K562 (cell line): Measurements from ENCODE around the gene IL17REL.

Experiments
- CHCHD3 ChIP-seq: fragments of 250-450 bp; sonication (Bioruptor Pico); IDR thresholded peaks from 2 replicates; pipeline ENCODE4 v2.1.2; 2022; ENCODE audit warnings: mild to moderate bottlenecking
- FOSL1 ChIP-seq: fragments of 200-800 bp; sonication (Bioruptor generic); conservative IDR thresholded peaks from 2 replicates; pipeline ENCODE4 v1.6.1; 2016; ENCODE audit warnings: missing genetic modification characterization, missing compliant biosample characterization
- FOXJ3 ChIP-seq: sonication (generic); formaldehyde crosslinking; IDR thresholded peaks from 2 replicates; pipeline ENCODE4 v1.4.0; 2020; ENCODE audit warnings: mild to moderate bottlenecking, missing genetic modification reagents
- FOXM1 ChIP-seq, 2 experiments: fragments of 450-650 bp in 1 of 2; sonication (generic) in 1 of 2; formaldehyde crosslinking in 1 of 2; IDR thresholded peaks; 2 replicates each; pipeline versions ENCODE4 v1.6.1 to v1.9.0; 2017 to 2022; ENCODE audit warnings: low read depth in 2 of 2, mild to moderate bottlenecking in 2 of 2, missing genetic modification reagents in 1 of 2, moderate library complexity in 1 of 2
- HDAC2 ChIP-seq: fragments of 450-650 bp; IDR thresholded peaks from 2 replicates; pipeline ENCODE4 v1.6.1; 2016; ENCODE audit warnings: mild to moderate bottlenecking
- NFIC ChIP-seq: fragments of 450-650 bp; IDR thresholded peaks from 2 replicates; pipeline ENCODE4 v1.6.1; 2017; ENCODE audit warnings: mild to moderate bottlenecking, inconsistent platforms
- POU5F1 ChIP-seq: fragments of 150-350 bp; IDR thresholded peaks from 2 replicates; pipeline ENCODE4 v1.6.1; 2014; ENCODE audit warnings: borderline replicate concordance, low read length, low read depth, mild to moderate bottlenecking; ENCODE audit not compliant: partially characterized antibody
- ZBTB8A ChIP-seq: fragments of 450-650 bp; IDR thresholded peaks from 2 replicates; pipeline ENCODE4 v1.6.1; 2018; ENCODE audit warnings: mild to moderate bottlenecking, moderate library complexity; ENCODE audit not compliant: partially characterized antibody
- TF ChIP-seq, protein P1 (sequence below), 3 experiments: IDR thresholded peaks in 2 of 3; conservative IDR thresholded peaks in 1 of 3; 2 replicates each; pipeline ENCODE4 v1.5.1; 2011 to 2012; ENCODE audit warnings: low read length in 3 of 3, mild to moderate bottlenecking in 3 of 3, control low read depth in 2 of 3, improper control_type of control experiment in 1 of 3, inconsistent platforms in 1 of 3, low read depth in 1 of 3, mixed read lengths in 1 of 3, moderate library complexity in 1 of 3; ENCODE audit not compliant: insufficient read depth in 2 of 3
- TF ChIP-seq, protein P2 (sequence below): sonication (generic); formaldehyde crosslinking; IDR thresholded peaks from 2 replicates; pipeline ENCODE4 v1.8.1; 2023; ENCODE audit warnings: mild to moderate bottlenecking, missing genetic modification reagents
- TF ChIP-seq, protein P3 (sequence below): IDR thresholded peaks from 3 replicates; pipeline ENCODE4 v1.6.1; 2011; ENCODE audit warnings: borderline replicate concordance, mild to moderate bottlenecking, moderate library complexity; ENCODE audit not compliant: insufficient read length; ENCODE audit errors: extremely low read depth
- TF ChIP-seq, protein P4 (sequence below): fragments of 450-650 bp; IDR thresholded peaks from one replicate; pipeline ENCODE4 v1.6.1; 2018; ENCODE audit warnings: mild to moderate bottlenecking, moderate library complexity; ENCODE audit not compliant: partially characterized antibody

DNA sequence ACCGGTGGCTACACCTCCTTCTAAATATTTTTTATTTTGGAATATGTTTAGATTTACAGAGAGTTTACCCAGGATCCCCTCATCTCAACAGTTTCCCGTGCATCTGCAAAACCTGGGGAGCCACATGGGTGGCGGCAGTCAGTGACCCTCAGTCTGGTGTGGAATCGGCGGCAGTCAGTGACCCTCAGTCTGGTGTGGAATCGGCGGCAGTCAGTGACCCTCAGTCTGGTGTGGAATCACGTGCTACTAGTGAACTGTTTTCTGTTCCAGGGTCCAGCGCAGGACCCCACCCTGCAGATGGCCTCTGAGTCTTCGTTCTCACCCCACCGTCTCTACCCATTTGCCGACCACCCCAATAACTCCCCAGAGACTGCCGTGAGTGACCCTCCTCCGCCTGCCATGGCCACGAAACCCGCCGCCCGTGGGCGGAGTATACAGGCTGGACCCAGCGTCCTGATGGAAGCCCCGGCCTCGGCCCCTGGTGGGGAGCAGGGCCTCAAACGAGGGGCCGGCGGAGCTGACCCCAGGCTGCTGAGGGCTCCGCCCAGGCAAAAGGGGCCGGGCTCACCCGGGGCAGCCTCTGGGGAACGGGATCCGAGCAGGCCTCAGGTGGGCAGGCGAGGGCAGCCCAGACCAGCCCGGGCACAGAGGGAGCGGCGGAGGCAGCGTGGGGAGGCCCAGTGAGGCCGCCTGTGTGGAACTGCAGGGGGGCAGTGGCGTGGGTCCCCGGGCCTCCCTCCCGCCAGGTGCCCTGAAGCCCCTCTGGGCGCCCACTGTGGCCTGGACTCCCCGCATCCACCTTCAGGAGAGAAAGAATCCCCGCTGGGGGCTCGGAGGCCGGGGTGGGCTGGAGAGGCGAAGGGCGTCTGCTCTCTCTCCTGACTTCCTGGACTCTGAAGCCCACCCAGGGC lies 2.5 kb downstream of the IL17REL start:
- no peak for TF ChIP-seq HDAC2
- TF ChIP-seq FOXM1 (IDR thresholded peaks at IDR 0.05; ENCODE audit: low read depth), result no peak
- no peak for TF ChIP-seq FOXM1 (CRISPR knock-in tag; IDR thresholded peaks at IDR 0.05; ENCODE audit: low read depth)
- TF ChIP-seq FOXJ3, result no peak
- TF ChIP-seq, protein P1, sequence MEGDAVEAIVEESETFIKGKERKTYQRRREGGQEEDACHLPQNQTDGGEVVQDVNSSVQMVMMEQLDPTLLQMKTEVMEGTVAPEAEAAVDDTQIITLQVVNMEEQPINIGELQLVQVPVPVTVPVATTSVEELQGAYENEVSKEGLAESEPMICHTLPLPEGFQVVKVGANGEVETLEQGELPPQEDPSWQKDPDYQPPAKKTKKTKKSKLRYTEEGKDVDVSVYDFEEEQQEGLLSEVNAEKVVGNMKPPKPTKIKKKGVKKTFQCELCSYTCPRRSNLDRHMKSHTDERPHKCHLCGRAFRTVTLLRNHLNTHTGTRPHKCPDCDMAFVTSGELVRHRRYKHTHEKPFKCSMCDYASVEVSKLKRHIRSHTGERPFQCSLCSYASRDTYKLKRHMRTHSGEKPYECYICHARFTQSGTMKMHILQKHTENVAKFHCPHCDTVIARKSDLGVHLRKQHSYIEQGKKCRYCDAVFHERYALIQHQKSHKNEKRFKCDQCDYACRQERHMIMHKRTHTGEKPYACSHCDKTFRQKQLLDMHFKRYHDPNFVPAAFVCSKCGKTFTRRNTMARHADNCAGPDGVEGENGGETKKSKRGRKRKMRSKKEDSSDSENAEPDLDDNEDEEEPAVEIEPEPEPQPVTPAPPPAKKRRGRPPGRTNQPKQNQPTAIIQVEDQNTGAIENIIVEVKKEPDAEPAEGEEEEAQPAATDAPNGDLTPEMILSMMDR (IDR thresholded peaks at IDR 0.05 in 2 of 3, conservative IDR thresholded peaks at IDR 0.05 in 1 of 3; ENCODE audit: insufficient read depth in 2 of 3, low read depth in 1 of 3, low read length in 3 of 3), result no peak
- no peak for TF ChIP-seq FOSL1 (tag)
- no peak for TF ChIP-seq CHCHD3 (CRISPR knock-in tag)
- TF ChIP-seq, protein P2, sequence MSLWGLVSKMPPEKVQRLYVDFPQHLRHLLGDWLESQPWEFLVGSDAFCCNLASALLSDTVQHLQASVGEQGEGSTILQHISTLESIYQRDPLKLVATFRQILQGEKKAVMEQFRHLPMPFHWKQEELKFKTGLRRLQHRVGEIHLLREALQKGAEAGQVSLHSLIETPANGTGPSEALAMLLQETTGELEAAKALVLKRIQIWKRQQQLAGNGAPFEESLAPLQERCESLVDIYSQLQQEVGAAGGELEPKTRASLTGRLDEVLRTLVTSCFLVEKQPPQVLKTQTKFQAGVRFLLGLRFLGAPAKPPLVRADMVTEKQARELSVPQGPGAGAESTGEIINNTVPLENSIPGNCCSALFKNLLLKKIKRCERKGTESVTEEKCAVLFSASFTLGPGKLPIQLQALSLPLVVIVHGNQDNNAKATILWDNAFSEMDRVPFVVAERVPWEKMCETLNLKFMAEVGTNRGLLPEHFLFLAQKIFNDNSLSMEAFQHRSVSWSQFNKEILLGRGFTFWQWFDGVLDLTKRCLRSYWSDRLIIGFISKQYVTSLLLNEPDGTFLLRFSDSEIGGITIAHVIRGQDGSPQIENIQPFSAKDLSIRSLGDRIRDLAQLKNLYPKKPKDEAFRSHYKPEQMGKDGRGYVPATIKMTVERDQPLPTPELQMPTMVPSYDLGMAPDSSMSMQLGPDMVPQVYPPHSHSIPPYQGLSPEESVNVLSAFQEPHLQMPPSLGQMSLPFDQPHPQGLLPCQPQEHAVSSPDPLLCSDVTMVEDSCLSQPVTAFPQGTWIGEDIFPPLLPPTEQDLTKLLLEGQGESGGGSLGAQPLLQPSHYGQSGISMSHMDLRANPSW (CRISPR knock-in tag), result no peak
- TF ChIP-seq, protein P3, sequence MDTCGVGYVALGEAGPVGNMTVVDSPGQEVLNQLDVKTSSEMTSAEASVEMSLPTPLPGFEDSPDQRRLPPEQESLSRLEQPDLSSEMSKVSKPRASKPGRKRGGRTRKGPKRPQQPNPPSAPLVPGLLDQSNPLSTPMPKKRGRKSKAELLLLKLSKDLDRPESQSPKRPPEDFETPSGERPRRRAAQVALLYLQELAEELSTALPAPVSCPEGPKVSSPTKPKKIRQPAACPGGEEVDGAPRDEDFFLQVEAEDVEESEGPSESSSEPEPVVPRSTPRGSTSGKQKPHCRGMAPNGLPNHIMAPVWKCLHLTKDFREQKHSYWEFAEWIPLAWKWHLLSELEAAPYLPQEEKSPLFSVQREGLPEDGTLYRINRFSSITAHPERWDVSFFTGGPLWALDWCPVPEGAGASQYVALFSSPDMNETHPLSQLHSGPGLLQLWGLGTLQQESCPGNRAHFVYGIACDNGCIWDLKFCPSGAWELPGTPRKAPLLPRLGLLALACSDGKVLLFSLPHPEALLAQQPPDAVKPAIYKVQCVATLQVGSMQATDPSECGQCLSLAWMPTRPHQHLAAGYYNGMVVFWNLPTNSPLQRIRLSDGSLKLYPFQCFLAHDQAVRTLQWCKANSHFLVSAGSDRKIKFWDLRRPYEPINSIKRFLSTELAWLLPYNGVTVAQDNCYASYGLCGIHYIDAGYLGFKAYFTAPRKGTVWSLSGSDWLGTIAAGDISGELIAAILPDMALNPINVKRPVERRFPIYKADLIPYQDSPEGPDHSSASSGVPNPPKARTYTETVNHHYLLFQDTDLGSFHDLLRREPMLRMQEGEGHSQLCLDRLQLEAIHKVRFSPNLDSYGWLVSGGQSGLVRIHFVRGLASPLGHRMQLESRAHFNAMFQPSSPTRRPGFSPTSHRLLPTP, result no peak
- TF ChIP-seq, protein P4, sequence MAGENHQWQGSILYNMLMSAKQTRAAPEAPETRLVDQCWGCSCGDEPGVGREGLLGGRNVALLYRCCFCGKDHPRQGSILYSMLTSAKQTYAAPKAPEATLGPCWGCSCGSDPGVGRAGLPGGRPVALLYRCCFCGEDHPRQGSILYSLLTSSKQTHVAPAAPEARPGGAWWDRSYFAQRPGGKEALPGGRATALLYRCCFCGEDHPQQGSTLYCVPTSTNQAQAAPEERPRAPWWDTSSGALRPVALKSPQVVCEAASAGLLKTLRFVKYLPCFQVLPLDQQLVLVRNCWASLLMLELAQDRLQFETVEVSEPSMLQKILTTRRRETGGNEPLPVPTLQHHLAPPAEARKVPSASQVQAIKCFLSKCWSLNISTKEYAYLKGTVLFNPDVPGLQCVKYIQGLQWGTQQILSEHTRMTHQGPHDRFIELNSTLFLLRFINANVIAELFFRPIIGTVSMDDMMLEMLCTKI, result no peak
- TF ChIP-seq NFIC, result no peak
- TF ChIP-seq POU5F1, result no peak
- no peak for TF ChIP-seq ZBTB8A
